BE2C (cell line): Measurements from ENCODE around the gene GAB3. TPM values are rescaled to one million over a fixed set of nuclear protein-coding genes. Genes with fewer than 3 reads are reported as not detected.

ENCODE experiments used
- DNase-seq: peaks from one replicate; pipeline ENCODE4 v3.0.0-alpha.2; 2020
- H3K27me3 ChIP-seq: fragments of 250-450 bp; sonication (Bioruptor Pico); 2 replicates; pipeline ENCODE4 v1.5.1; 2020; ENCODE audit warnings: mild to moderate bottlenecking
- H3K36me3 ChIP-seq: fragments of 250-450 bp; sonication (Bioruptor Pico); 2 replicates; pipeline ENCODE4 v1.5.1; 2020; ENCODE audit warnings: mild to moderate bottlenecking
- H3K4me1 ChIP-seq: fragments of 250-450 bp; sonication (Bioruptor Pico); 2 replicates; pipeline ENCODE4 v1.5.1; 2020
- H3K4me3 ChIP-seq: 2 replicates; pipeline ENCODE4 v1.5.1; 2011; ENCODE audit warnings: low read depth, low read length
- H3K9me3 ChIP-seq: fragments of 250-450 bp; sonication (Bioruptor Pico); 2 replicates; pipeline ENCODE4 v1.5.1; 2020
- polyA plus RNA-seq: library from polyadenylated mRNA; unstranded; fragments of >200 nt; gene quantifications from one replicate; pipeline ENCODE4 v1.2.1, GENCODE V29; 2012; ENCODE audit warnings: low read depth, missing spikeins; ENCODE audit not compliant: insufficient read length, insufficient read depth
- TF ChIP-seq, protein P1 (sequence below): IDR thresholded peaks from 2 replicates; pipeline ENCODE4 v1.5.1; 2012; ENCODE audit warnings: mild to moderate bottlenecking, low read depth, low read length

GAB3 gene, protein sequence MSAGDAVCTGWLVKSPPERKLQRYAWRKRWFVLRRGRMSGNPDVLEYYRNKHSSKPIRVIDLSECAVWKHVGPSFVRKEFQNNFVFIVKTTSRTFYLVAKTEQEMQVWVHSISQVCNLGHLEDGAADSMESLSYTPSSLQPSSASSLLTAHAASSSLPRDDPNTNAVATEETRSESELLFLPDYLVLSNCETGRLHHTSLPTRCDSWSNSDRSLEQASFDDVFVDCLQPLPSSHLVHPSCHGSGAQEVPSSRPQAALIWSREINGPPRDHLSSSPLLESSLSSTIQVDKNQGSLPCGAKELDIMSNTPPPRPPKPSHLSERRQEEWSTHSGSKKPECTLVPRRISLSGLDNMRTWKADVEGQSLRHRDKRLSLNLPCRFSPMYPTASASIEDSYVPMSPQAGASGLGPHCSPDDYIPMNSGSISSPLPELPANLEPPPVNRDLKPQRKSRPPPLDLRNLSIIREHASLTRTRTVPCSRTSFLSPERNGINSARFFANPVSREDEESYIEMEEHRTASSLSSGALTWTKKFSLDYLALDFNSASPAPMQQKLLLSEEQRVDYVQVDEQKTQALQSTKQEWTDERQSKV
- 0.45 TPM for polyA plus RNA-seq

DNA sequence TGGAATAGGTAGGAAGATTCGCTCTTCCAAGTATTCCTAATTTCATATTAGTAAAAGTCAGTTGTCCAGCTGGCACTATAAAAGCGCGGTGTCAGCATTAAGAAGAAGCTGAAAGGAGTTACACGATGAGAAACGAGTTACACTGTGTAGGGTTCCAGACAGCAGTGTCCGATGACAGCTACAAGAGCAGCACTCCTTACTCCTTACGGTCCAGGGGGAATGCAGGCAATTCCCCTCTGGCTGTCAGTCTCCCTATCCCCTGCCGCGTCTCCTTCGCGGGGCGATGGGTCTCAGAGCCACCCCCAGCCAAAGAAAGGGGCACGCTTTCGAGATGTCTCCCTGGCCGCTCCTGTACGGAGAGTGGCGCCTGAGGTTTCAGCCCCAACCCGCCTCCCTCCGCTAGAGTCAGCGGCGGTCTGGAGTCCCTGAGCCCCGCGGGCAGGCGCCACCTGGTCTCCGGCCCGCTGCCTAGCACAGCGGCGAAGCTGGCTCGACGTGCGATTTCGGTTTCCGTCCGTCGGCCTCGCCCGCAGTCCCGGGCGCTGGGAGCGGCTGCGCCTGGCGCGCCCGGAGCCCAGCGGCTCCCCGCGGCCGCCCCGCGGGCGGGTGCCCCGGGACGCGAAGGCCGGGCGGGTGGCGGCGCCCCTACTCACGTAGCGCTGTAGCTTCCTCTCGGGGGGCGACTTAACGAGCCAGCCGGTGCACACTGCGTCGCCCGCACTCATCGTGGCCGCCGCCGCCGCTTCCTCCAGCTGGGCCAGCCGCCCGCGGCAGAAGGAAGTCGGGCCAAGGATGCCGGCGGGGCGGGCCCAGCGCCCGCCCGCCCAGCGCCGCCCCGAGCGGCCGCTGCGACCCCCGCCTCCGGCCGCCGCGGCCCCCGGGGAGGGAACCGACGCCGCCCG, at the start of gene GAB3:
TSS of gene GAB3 (minus strand) at position 777 of the 902 bp plus-strand sequence. CDS start at position 725, 52 bp downstream.
- Histone ChIP-seq H3K4me3 (peak within 1 kb of the TSS; percentile 30), H3K27me3 (peaks cover 29% of the 10 kb centered on the region)

DNA sequence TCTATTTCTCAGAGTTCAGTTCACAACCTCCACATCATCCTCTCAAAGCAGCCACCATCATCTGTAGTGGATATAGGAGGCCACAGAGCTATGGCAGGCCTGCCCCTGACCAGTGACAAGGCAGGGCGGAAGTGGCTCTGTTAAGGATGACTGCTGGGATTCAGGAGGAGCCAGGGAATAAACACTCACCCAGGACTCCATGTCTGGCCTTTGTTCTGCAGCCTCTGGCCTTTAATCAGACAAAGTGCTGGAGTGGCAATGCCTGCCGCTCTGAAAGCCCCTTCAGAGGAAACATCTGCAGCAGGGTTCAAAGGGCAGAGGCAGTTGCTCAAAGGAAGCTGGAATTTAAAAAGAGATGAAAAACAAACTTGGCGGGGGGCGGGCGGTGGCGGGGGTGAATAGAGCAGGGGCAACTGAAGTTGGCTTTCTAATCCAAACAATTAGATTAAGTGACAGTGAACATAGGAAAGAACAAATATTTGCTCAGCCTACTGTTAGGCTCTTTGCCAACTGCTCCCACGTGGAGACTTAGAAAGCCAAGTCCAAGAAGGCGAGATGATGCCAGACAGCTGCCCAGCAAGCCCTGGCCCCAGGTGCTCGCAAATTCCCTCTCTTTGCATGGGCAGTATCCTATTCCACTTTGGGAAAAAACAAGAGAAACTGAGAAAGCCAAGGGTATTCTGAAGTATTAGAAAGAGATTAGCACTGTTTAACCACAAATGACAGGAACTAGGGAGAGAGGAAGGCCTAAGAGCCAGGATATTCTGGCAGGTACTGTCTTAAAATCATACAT, 48.9 kb upstream of the GAB3 start:
- H3K27me3 ChIP-seq, result no peaks in the 10 kb centered on the region
- H3K4me1 ChIP-seq, result peaks cover 13% of the 10 kb centered on the region
- H3K4me3 ChIP-seq, result no peak overlapping the region
- TF ChIP-seq, protein P1, sequence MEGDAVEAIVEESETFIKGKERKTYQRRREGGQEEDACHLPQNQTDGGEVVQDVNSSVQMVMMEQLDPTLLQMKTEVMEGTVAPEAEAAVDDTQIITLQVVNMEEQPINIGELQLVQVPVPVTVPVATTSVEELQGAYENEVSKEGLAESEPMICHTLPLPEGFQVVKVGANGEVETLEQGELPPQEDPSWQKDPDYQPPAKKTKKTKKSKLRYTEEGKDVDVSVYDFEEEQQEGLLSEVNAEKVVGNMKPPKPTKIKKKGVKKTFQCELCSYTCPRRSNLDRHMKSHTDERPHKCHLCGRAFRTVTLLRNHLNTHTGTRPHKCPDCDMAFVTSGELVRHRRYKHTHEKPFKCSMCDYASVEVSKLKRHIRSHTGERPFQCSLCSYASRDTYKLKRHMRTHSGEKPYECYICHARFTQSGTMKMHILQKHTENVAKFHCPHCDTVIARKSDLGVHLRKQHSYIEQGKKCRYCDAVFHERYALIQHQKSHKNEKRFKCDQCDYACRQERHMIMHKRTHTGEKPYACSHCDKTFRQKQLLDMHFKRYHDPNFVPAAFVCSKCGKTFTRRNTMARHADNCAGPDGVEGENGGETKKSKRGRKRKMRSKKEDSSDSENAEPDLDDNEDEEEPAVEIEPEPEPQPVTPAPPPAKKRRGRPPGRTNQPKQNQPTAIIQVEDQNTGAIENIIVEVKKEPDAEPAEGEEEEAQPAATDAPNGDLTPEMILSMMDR, result no peak
- H3K9me3 ChIP-seq, result no peaks in the 10 kb centered on the region
- H3K36me3 ChIP-seq, result no peaks in the 10 kb centered on the region
- DNase-seq, result peak; percentile 57

More for the DNA sequence above, at the start of gene GAB3:
- Histone ChIP-seq H3K36me3 (no peaks in the 10 kb centered on the region), H3K9me3 (no peaks in the 10 kb centered on the region), H3K4me1 (no peaks in the 10 kb centered on the region)
- peak; percentile 57 for DNase-seq
- TF ChIP-seq, protein P1, result no peak

DNA sequence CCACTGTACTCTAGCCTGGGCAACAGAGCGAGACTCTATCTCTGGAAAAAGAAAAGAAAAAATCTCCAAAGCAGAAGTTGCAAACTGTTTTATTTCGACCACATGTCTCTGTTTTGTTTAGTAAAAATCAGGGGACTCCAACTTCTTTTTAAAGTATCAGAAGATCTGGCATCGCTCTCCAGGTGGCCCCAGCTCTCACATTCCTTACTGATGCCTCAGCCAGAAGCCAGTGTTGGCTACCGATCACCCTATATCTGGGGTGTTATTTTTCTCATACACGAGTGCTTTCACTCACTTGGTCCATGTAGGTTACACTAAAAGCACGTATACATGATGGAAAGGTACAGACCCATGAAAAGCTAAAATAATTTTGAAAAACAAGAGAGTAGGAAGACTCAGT, 46.1 kb upstream of the GAB3 start:
- DNase-seq, result no peak
- H3K27me3 ChIP-seq, result no peaks in the 10 kb centered on the region
- no peak overlapping the region for H3K4me3 ChIP-seq
- H3K9me3 ChIP-seq, result no peaks in the 10 kb centered on the region
- peaks cover 13% of the 10 kb centered on the region for H3K4me1 ChIP-seq
- H3K36me3 ChIP-seq, result no peaks in the 10 kb centered on the region
- TF ChIP-seq, protein P1, result no peak

DNA sequence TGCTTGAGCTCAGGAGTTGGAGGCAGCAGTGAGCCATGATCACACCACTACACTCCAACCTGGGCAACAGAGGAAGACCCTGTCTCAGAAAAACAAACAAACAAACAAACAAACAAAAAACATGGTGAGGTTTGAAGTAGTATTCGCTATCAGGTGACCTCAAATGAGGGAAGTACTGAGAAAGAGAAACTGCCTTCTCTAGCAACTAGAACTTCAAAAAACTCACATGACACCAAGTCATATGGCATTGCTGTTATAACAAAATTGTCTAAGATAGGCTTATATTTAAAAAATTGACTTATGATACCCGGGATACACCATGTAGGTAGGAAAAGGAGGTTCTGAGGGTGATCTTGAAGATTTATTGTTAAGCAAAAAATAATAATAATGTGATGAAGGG, 44.1 kb upstream of the GAB3 start:
- H3K9me3 ChIP-seq, result no peaks in the 10 kb centered on the region
- no peaks in the 10 kb centered on the region for H3K27me3 ChIP-seq
- H3K4me3 ChIP-seq, result no peak overlapping the region
- TF ChIP-seq, protein P1, result no peak
- DNase-seq, result no peak
- peaks cover 7% of the 10 kb centered on the region; the same call in 1 of the 2 replicates for H3K4me1 ChIP-seq
- no peaks in the 10 kb centered on the region for H3K36me3 ChIP-seq

DNA sequence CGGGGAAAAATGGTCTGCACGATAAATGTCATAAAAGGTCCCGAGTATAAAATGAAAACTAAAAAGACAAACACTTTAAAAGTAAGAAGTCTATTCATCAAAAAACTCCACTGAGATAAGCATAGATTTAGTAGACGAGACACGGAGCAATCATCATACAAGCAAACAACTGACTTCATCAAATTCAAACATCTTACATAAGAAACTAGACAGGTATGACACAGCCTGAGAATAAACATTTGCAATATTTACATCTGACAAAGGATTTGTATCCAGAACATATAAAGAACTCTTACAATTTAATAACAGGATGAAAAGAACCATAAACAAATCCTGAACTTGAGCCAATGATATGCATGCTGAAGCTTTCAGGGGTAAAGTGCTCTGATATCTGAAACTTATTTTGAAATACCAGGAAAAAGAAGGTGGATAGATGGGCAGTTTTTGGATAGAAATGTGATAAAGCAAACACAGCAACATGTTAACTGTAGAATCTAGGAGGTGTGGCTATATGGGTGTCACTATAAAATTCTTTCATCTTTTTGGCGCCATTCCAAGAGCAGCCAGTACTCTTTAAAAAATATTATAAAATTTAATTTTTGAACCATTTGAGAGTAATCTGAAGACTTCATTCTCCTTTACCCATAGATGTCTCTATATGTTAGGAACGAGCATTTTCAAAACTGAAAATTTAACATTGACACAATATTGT, 42.4 kb upstream of the GAB3 start:
- TF ChIP-seq, protein P1, result no peak
- H3K9me3 ChIP-seq, result no peaks in the 10 kb centered on the region
- no peak overlapping the region for H3K4me3 ChIP-seq
- H3K4me1 ChIP-seq, result no peaks in the 10 kb centered on the region
- DNase-seq, result no peak
- no peaks in the 10 kb centered on the region for H3K27me3 ChIP-seq
- H3K36me3 ChIP-seq, result no peaks in the 10 kb centered on the region
